H54 (cell line): Measurements from ENCODE around the gene IMP3.

ENCODE experiments used
- DNase-seq: peaks from one replicate; pipeline ENCODE4 v3.0.0; 2011; ENCODE audit warnings: low spot score, mixed read lengths; ENCODE audit not compliant: insufficient read length
- FAIRE-seq: peaks from 3 replicates; lab custom pipeline; 2011; peaks lifted over from hg19 to GRCh38; lab: Jason Lieb, UNC
- POLR2A ChIP-seq: IDR thresholded peaks from 2 replicates; pipeline ENCODE4 v1.6.1; 2011; ENCODE audit warnings: low read depth, mild to moderate bottlenecking, low read length

Gene IMP3

GRCh38 chr15:75650908-75651809 is 11.1 kb upstream of the IMP3 start:
- FAIRE-seq (no peak), DNase-seq (no peak)
- no peak for TF ChIP-seq POLR2A

GRCh38 chr15:75649848-75650247 is 9.8 kb upstream of the IMP3 start:
- FAIRE-seq: no peak
- no peak for DNase-seq
- TF ChIP-seq POLR2A: no peak

- FAIRE-seq: no peak
These were observed 9.2 kb upstream of the IMP3 start for GRCh38 chr15:75649045-75649761.

GRCh38 chr15:75648156-75649000 is 8.4 kb upstream of the IMP3 start:
- no peak for DNase-seq
- no peak for FAIRE-seq
- TF ChIP-seq POLR2A: no peak

More at GRCh38 chr15:75649045-75649761, 9.2 kb upstream of the IMP3 start:
- DNase-seq: no peak
- no peak for TF ChIP-seq POLR2A

GRCh38 chr15:75647370-75648155 is 7.5 kb upstream of the IMP3 start, which contains the start of gene SNX33:
TSS of gene SNX33 (plus strand) at chr15:75647912. CDS start at chr15:75649103, 1,191 bp downstream.
- DNase-seq (no peak), FAIRE-seq (no peak)
- TF ChIP-seq POLR2A: peak; percentile 76

GRCh38 chr15:75646944-75647364 is 6.9 kb upstream of the IMP3 start:
- FAIRE-seq (no peak), DNase-seq (no peak)
- TF ChIP-seq POLR2A: no peak

- TF ChIP-seq POLR2A: no peak
- FAIRE-seq (no peak), DNase-seq (no peak)
These were observed 6.3 kb upstream of the IMP3 start for GRCh38 chr15:75646112-75646943.

GRCh38 chr15:75644376-75644775 is 4.4 kb upstream of the IMP3 start:
- no peak for TF ChIP-seq POLR2A
- no peak for FAIRE-seq
- DNase-seq: no peak

- FAIRE-seq: no peak
- TF ChIP-seq POLR2A: no peak
- no peak for DNase-seq
These were observed 1.6 kb upstream of the IMP3 start for GRCh38 chr15:75641603-75642002.

GRCh38 chr15:75641179-75641503 is 1.1 kb upstream of the IMP3 start:
- no peak for FAIRE-seq

GRCh38 chr15:75640483-75641178 is 607 bp upstream of the IMP3 start:
- DNase-seq: no peak
- TF ChIP-seq POLR2A: no peak
- FAIRE-seq: no peak

More at GRCh38 chr15:75641179-75641503, 1.1 kb upstream of the IMP3 start:
- no peak for TF ChIP-seq POLR2A
- no peak for DNase-seq
